DMS153 treated with DMSO at 0.1 percent for 48 hours (cell line): ENCODE data around the gene HSDL1.
"Not testable (repeated sequence)": the region's sequence is repeated elsewhere in the genome, so short reads cannot be mapped to it uniquely, and the experiment has no call there.

ENCODE experiments used
- DNase-seq: peaks from one replicate; lab custom pipeline; 2025; ENCODE audit not compliant: unreplicated experiment; lab: John Stamatoyannopoulos, UW

Gene HSDL1

GRCh38 chr16:84139628-84140258, 5.2 kb downstream of the HSDL1 start:
- no peak for DNase-seq

DNA sequence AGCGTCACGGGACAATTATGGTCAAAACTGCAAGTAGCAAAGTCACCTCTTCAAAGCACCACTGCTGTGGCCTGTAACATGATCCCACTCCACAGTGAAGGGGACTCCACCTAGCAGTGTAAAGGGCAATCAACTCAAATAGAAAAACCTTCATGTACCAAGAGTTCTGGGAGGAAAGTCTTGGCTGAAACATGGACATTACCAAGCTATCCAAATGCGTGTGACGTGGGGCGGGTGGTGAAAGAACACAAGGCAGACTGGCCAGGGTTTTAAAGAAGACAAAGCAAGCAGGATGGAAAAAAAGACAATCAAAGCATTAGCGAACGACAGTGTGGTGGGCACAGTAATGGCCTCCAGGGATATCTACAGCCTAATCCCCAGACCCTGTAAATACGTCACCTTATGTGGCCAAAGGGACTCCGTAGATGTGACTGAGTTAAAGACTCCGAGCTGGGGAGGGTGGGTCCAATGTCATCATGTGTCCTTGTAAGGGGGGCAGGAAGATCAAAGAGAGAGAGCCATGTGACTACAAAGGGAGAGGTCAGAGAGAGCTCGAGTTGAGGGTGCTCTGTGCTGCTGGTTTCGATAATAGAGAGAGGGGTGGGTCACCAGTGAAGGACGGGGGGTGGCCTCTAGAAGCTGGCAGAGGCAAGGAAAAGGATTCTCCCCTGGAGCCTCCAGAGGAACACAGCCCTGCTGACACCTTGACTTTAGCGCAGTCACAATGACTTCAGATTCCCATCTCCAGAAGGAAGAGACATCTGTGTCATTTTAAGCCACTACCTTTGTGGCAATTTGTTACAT, 6.0 kb downstream of the HSDL1 start:
- DNase-seq, result peak; percentile 87

GRCh38 chr16:84138500-84138823, 6.5 kb downstream of the HSDL1 start:
- DNase-seq, result no peak

- no peak for DNase-seq
Observed at GRCh38 chr16:84137769-84138357, 7.1 kb downstream of the HSDL1 start.

DNA sequence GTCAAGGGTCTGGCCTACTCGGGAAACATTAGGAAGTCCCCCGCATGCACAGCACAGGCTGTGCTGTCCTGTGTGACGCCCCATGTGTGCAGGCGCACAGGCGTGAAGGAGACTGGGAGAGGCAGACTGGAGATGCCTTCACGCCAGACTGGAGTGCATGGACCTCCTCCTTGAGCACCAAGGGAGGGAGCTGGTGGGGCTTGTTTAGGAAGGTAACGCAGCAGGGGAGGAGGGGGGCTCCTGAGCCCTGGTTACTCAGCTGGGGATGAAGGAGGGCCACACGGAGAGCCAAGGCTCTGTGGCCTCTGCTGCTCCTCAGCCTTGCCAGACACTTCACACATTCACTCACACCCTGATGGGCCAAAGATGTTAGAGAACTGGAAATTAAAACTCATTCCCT, 7.7 kb downstream of the HSDL1 start:
- no peak for DNase-seq

DNA sequence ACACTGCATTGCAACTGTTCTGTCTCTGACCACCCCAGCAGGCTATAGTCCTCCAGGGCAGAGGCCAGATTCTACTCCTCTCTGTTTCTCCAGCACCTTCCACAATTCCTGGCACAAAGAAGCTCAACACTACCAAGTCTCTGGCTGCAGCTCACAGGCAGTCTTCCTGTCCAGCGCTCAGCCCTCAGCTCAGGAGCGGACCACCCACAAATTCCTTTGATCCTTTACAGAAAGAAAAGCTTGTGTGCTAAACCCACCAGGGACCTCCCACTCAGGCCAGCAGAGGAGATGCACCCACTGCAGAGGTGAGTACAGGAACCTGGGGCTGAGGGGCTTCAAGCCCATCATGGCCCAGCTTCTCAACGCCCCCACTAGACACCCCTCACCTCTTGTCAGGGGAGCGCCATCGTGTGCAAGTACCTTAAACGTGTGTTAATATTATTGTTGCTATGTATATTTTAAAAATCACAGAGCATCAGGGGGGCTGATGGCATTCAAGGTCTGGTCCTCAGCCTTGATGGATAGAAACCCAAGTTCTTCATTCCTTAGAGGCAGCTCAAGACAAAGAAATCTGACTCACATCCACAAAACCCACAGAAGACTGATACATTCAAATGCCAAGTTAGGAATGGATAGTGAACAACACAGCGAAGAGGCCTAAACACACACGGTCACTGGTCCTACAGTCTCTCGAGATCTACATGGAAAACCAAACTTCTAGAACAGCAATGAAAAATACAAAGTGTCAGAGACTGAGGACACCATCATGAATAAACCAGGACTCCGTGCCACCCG, 8.4 kb downstream of the HSDL1 start:
- no peak for DNase-seq

DNA sequence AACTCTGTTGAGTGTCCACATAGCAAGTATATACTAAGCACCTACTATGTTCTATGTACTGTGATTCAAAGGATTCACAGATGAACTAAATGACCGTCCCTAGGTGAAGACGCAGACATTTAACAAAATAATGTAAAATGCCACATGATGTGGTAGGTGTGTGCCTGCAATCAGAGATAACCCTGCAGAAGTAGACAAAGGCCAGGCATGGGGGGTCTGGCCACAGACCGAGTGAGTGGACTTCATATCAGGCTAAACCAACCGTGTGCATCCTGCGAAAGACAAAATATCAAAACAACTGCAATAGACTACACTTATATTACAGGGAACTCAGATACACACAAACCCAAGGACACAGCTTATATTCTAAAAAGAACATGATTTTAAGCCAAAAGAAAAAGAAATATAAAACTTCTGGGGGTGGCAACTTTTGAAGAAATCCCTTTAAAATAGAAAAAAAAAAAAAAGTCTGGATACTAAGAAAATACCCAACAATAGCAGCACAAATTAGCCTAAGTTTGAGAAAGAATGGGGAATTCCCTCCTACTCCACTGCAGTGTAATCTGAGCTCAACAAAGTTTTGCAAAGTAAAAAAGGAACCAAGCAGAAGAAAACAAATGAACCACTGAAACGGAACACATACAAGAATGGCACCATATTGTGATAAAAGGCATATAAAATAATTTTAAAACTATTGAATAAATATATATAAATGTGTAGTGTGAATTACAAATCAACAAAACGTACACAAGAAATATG, 12.3 kb downstream of the HSDL1 start:
- no peak for DNase-seq

- no peak for DNase-seq
Observed at GRCh38 chr16:84131117-84131516, 13.9 kb downstream of the HSDL1 start.

- DNase-seq, result no peak
Observed at GRCh38 chr16:84124257-84125073, 20.5 kb downstream of the HSDL1 start.

DNA sequence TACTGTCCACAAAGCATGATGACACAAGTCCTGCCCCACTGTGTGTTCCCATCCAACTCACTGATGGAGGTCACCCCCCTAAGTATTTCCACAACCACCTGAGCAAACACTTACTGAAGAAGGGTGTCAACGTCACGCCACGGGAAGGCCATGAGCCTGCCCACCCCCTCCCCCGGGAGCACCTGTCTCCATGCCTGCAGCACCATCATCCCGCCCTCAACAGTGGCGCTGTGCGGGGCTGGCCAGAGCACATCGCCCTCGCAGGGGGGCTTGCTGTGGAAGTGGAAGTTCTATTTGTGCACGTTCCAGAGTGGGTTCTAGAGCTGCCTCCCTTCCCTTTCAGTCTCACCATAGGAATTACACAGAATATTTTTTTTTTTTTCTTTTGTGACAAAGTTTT, 24.0 kb downstream of the HSDL1 start:
- DNase-seq, result peak; percentile 9

GRCh38 chr16:84120023-84120422, 25.0 kb downstream of the HSDL1 start:
- DNase-seq, result no peak

DNA sequence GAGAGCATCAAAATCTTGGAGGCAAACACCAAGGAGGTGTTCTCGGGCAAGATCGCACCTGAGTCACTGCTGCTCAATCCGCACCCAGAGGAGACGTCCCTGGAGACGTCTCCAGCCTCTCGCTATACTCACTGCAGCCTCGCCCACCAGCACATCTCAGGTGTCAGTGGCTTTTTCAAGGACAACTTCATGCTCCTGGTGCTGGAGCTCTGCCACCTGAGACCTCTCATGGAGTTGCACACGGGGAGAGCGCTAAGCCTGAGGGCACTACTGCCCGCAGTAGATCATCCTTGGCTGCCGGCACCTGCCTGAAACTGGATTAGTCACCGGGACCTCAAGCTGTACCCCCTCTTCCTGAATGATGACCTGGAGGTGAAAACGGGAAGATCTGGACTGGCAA, 25.6 kb downstream of the HSDL1 start:
- no peak for DNase-seq

- DNase-seq, result not testable (repeated sequence)
Observed at GRCh38 chr16:84118315-84118714, 26.7 kb downstream of the HSDL1 start.

DNA sequence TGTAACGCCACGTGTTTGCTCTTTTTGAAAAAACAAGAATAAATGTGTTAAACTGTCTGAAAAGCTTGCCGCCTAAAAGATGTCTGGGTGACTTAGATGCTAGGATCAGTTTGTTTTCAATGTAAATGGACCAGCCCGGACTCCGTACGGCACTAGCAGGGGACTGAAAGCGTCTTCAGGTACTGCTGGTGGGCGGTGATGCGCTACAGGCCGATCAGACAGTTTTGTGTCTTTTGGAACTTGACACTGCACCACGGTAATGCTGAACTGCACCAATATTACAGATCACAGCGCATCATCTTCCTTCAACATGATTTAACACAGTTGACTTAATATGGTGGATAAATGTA, 27.5 kb downstream of the HSDL1 start:
- DNase-seq, result peak; percentile 8

DNA sequence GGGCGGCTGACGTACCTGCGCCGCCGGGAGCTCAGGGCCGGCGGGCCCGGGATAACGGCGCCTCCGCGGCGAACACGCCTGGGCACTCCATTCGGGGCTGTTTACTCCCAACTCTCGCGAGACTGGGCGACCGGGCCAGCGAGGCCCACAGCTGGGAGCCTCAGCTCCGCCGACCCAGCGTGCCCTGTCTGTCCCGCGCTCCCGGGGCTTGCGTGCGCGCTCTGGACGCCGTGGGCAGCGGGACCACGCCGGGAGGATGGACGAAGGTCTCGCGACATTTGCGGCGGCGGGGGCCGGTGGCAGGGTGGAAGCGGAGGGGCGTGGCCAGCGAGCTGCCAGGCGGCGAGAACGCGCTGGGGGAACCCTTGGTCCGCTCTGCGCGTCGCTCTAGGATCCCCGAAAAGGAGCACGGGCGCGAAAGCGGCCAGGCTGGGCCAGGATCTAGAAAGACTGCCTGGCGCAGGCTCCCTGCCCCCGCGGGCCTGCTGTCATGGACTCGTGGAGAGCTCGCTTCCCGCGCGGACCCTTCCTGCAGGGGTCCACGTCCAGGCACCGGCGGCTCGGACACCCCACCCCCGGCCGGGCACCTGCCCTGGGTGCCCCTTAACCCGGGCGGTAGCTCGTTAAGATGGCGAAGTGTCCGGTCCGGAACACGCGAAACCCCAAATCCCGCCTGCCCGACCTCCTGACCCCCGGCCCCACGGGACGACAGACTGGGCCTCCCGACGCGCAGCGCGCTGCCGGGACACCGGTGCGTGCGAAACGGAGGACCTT, 28.1 kb downstream of the HSDL1 start, which contains the start of gene MBTPS1:
MBTPS1 (minus strand) TSS at position 223 of the 774 bp plus-strand sequence. CDS start 15,159 bp downstream, outside the sequence.
- peak; percentile 94 for DNase-seq

DNA sequence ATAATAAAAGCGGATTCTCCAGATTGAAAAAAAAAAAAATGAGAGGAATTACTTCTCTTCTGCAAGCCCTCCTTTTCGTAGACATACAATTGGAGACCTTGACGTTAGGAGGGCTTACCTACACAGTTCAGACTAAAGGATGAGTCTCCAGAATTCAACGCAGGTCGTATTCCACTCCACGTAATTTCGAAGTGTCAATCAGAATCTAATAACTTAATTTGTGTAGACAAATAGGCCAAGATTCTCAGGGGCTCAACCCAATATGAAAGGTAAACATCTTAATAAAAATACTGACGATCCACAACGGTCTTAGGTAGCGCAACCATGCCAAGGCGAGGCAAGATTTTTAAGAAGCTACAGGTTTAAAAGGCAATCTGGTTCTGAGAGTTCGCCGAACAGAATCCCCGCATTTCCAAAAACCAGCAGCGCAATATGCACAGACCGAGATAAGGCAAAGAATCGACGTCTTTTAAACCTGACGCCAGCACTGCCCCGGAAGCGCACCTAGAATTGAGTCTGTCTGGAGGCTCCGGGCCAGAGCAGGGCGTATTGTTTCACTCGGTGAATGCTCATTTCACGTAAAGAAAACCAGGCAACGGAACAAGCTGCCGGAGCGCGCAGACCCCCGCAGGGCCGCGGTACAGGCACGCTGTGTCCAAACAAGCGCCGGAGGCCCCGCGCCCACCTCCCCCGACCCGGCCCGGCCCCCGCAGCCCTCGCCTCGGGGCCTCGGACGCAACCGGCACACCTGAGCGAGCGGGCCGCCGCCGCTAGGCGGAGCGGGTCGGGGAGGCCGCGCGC, 28.9 kb downstream of the HSDL1 start:
- peak; percentile 7 for DNase-seq

DNA sequence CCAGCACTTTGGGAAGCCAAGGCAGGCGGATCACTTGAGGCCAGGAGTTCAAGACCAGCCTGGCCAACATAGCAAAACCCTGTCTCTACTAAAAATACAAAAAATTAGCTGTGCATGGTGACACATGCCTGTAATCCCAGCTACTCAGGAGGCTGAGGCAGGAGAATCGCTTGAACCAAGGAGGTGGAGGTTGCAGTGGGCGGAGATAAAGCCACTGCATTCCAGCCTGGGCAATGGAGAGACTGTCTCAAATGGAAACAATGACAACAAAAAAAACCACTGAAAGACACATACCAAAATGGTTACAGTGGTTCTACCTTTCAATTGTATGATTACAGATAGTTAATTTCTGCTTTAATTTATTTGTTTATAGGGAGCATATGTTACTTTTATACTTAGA, 33.0 kb downstream of the HSDL1 start:
- not testable (repeated sequence) for DNase-seq

DNA sequence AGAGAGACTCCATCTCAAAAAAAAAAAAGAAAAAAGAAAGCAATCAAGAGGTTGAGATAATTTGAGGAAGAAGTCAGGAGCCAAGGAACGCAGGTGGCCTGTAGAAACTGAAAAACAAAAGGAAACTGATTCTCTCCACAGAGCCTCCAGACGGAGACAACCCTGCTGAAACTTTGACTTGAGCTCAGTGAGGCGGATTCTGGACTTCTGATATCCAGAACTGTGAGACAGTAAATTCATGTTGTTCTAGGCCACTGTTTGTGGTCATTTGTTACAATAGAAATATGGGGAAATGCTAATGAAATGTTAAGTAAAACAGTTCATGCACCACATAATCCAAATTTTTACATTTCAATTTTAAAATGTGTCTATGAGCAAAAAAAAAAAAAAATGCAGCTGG, 33.5 kb downstream of the HSDL1 start:
- no peak for DNase-seq
